ENCODE results near the gene ZGRF1.

DNA sequence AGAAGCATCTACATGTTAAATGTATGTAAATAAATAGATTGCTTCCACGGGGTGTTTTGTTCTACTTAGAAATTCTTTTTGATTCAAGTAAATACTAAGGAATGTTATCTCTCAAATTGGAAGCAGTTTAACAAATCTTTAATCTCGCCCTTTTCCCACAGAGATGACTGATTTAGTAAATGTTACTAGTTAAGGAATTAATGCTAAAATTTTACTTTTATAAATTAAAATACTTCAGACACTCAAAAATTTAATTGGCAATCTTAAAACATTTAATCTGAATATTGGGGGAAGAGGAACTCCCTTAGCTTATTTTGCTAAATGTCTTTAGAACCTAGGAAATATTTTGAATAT is 12.3 kb upstream of the ZGRF1 start:
- TF ChIP-seq, protein P1, sequence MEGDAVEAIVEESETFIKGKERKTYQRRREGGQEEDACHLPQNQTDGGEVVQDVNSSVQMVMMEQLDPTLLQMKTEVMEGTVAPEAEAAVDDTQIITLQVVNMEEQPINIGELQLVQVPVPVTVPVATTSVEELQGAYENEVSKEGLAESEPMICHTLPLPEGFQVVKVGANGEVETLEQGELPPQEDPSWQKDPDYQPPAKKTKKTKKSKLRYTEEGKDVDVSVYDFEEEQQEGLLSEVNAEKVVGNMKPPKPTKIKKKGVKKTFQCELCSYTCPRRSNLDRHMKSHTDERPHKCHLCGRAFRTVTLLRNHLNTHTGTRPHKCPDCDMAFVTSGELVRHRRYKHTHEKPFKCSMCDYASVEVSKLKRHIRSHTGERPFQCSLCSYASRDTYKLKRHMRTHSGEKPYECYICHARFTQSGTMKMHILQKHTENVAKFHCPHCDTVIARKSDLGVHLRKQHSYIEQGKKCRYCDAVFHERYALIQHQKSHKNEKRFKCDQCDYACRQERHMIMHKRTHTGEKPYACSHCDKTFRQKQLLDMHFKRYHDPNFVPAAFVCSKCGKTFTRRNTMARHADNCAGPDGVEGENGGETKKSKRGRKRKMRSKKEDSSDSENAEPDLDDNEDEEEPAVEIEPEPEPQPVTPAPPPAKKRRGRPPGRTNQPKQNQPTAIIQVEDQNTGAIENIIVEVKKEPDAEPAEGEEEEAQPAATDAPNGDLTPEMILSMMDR (IDR thresholded peaks at IDR 0.05): no peak
- TF ChIP-seq POLR2A (IDR thresholded peaks at IDR 0.05): no peak

Data from esophagus squamous epithelium (tissue), 4 donors.